Mucosa of descending colon (tissue), 3 donors: ENCODE measurements around the gene EXOC1. TPM values are rescaled to one million over a fixed set of nuclear protein-coding genes. Genes with fewer than 3 reads are reported as not detected.

Source experiments
- ATAC-seq: fragments of 200-7000 bp; cut with Tn5 transposase; one replicate; pipeline ENCODE4 v1.9.1; 2020; ENCODE audit warnings: mild to moderate bottlenecking, moderate library complexity
- DNase-seq, 3 donors: peaks; one replicate each; pipeline ENCODE4 v3.0.0-alpha.2; 2020
- H3K36me3 ChIP-seq: fragments of 200-600 bp; one replicate; pipeline ENCODE4 v1.8.0; 2021; ENCODE audit warnings: low read depth, mild to moderate bottlenecking
- H3K4me1 ChIP-seq: fragments of 200-600 bp; one replicate; pipeline ENCODE4 v1.8.0; 2021; ENCODE audit warnings: low read depth, mild to moderate bottlenecking
- H3K4me3 ChIP-seq: fragments of 200-600 bp; one replicate; pipeline ENCODE4 v1.8.0; 2021; ENCODE audit warnings: mild to moderate bottlenecking
- H3K9me3 ChIP-seq: fragments of 200-600 bp; one replicate; pipeline ENCODE4 v1.8.0; 2021; ENCODE audit warnings: mild to moderate bottlenecking
- intact Hi-C, 2 donors: fragments of 100-400 bp; cut with DNase I in 1 of 2; cut with micrococcal nuclease in 1 of 2; formaldehyde crosslinking; loops; one replicate each; pipeline versions ENCODE4 v1.11.0 to v1.11.1; 2022; cut with DNase I, micrococcal nuclease
- total RNA-seq, 3 donors: library from RNA; stranded (reverse); fragmentation: NEBNext Ultra II Directional in 2 of 3; extraction: Animal tissue kit (Norgen Biotek cat#: 25700) in 2 of 3; gene quantifications; one replicate each; pipeline versions ENCODE4 v1.2.1 to v1.2.4, GENCODE V29; 2021 to 2023
- TF ChIP-seq, protein P1 (sequence below): fragments of 200-600 bp; IDR thresholded peaks from one replicate; pipeline ENCODE4 v1.8.0; 2022; ENCODE audit warnings: antibody characterized with exemption, mild to moderate bottlenecking
- donor health status: DM: no; HTN: no; CAD: no; lungs with moderate emphysema.
- donor health status: DM: no; HTN: no; CAD: no.
- donor health status: DM: no; HTN: yes; CAD: no.

EXOC1 gene
- total RNA-seq, 3 donors from 2014 or later: 32.9 to 53.3 (median 37.4) TPM

DNA sequence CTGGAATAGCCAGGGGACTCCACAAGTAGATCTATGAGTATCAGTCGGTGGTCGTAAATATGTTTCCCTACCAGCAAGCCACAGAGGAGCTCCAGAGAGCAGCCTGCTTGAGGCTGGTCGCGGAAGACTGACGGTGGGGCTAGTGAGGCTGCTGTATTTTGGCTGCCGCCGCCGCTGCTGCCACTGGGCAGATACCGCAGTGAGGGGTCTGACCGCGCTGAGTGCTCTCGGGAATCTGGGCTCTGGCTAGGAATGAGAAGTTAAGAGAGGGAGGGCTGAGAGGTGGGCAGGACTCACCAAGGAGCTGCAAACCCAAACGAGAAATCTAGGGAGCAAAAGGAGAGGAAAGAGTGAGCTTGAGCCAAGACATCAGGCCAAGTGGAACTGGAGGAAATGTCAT lies 33.8 kb upstream of the EXOC1 start, which contains the start of gene EXOC1L:
Gene EXOC1L (plus strand): TSS at position 157 of the 400 bp plus-strand sequence. CDS start 237 bp downstream, at position 394.
- ATAC-seq: no peak
- DNase-seq: peak in 1 of 3 donors; percentile 2
- H3K36me3 ChIP-seq: no peaks in the 10 kb centered on the region
- H3K9me3 ChIP-seq: no peaks in the 10 kb centered on the region
- no peaks in the 10 kb centered on the region for H3K4me1 ChIP-seq
- intact Hi-C loops: no loop called here
- H3K4me3 ChIP-seq: no peak within 1 kb of the TSS
- TF ChIP-seq, protein P1, sequence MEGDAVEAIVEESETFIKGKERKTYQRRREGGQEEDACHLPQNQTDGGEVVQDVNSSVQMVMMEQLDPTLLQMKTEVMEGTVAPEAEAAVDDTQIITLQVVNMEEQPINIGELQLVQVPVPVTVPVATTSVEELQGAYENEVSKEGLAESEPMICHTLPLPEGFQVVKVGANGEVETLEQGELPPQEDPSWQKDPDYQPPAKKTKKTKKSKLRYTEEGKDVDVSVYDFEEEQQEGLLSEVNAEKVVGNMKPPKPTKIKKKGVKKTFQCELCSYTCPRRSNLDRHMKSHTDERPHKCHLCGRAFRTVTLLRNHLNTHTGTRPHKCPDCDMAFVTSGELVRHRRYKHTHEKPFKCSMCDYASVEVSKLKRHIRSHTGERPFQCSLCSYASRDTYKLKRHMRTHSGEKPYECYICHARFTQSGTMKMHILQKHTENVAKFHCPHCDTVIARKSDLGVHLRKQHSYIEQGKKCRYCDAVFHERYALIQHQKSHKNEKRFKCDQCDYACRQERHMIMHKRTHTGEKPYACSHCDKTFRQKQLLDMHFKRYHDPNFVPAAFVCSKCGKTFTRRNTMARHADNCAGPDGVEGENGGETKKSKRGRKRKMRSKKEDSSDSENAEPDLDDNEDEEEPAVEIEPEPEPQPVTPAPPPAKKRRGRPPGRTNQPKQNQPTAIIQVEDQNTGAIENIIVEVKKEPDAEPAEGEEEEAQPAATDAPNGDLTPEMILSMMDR: no peak

DNA sequence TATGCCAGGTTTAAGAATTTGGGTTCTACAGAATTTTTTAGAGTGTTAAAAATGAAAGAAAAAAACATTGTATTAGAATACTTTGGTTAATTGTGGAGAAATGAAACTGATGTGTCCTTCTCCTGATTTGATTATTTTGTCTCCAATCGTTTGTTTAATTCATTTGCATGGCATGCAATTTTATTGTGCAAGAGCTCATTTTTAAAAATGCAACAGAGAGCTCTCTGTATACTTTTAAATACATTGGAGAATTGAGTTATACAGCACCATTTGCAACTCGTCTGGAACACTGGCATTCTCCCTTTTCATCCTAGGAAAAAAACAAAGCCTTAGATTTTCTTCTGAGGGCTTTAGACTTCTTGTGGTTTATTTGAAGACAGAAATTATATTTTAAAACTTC lies 33.2 kb upstream of the EXOC1 start:
- DNase-seq (no peak), ATAC-seq (no peak)
- no peaks in the 10 kb centered on the region for H3K4me1 ChIP-seq
- H3K4me3 ChIP-seq: no peak overlapping the region
- no peaks in the 10 kb centered on the region for H3K9me3 ChIP-seq
- no peaks in the 10 kb centered on the region for H3K36me3 ChIP-seq
- TF ChIP-seq, protein P1: no peak
- intact Hi-C loops: no loop called here

DNA sequence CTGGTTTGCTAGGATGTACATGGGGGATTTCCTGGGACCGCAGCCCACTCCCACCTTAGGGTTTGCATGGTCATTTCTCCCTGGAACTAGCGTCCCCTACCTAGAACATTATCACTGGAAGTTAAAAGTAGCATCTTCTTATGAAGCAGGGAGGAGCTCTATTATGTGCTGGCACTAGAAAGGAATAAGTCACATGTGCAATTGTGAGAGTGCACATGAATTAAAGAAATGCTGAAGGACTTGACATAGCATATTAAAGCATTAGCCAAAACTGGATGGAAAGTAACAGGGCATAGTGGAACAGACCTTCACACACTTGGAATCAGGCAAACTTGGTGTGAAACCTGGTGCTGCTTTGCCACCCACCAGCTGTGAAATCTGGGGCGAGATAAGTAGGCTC lies 31.1 kb upstream of the EXOC1 start:
- H3K4me3 ChIP-seq: no peak overlapping the region
- no peak for DNase-seq
- TF ChIP-seq, protein P1: no peak
- H3K4me1 ChIP-seq: no peaks in the 10 kb centered on the region
- intact Hi-C loops: no loop called here
- no peaks in the 10 kb centered on the region for H3K9me3 ChIP-seq
- no peak for ATAC-seq
- H3K36me3 ChIP-seq: no peaks in the 10 kb centered on the region

DNA sequence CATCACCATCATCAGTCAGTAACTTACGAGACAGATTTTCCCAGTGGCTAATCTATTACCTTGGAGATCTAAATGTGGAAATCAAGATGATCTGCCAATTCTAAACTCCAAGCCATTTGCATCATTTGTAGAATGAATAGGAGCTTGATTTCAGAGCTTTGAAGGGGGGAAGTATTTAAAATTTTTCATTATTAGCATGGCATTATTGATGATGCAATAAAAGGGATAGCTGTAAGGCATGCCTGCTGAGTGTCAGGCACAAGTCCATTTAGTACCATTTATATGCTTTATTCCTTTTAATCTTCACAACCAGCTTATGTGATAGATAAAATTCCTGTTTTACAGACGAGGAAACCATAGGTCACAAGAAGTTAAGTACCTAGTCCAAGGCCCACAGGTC lies 28.6 kb upstream of the EXOC1 start:
- intact Hi-C loops: no loop called here
- no peak for DNase-seq
- no peaks in the 10 kb centered on the region for H3K4me1 ChIP-seq
- H3K36me3 ChIP-seq: no peaks in the 10 kb centered on the region
- TF ChIP-seq, protein P1: no peak
- H3K4me3 ChIP-seq: no peak overlapping the region
- no peak for ATAC-seq
- H3K9me3 ChIP-seq: no peaks in the 10 kb centered on the region

DNA sequence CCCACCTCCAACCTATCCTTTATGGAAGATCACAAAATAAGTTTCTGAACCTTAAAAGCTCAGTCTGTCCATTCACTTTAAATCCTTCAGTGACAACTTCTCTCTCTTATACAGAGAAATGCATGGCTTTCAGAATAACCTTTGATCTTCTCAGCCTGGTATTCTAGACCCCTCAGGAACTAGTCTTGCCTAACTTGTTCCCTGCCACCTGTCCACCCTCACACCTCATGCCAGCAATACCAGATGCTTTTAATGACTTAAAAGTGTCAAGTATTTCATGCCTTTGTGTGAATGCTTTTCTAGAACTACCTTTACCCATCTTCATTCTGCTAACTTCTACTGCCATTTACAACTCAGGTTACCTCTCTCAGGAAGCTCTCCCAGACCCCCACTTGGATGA lies 26.5 kb upstream of the EXOC1 start:
- Histone ChIP-seq H3K4me1 (no peaks in the 10 kb centered on the region), H3K9me3 (no peaks in the 10 kb centered on the region), H3K36me3 (no peaks in the 10 kb centered on the region), H3K4me3 (no peak overlapping the region)
- ATAC-seq: no peak
- DNase-seq: no peak
- intact Hi-C loops: no loop called here
- TF ChIP-seq, protein P1: no peak

DNA sequence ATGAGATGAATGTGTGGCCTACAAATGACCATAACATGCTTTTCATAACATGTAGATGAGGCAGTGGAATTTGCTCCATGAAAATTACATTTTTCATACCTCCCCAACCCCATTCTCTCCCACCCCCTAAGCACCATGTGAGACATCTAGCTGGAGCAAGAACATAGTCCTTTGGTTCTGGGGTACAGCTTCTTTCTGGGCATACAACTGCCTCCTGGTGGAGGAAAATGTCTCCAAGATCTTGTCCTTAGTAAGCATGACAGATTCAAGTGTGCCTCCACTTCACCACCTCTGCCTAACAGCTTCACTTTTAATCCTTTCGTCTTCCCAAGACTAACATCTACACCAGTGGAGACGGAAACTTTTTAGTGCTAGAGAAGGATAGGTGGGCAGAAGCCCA lies 25.9 kb upstream of the EXOC1 start:
- no peak for ATAC-seq
- no peaks in the 10 kb centered on the region for H3K9me3 ChIP-seq

More for the DNA sequence above, 25.9 kb upstream of the EXOC1 start:
- TF ChIP-seq, protein P1: no peak
- Histone ChIP-seq H3K4me3 (no peak overlapping the region), H3K36me3 (no peaks in the 10 kb centered on the region), H3K4me1 (no peaks in the 10 kb centered on the region)
- DNase-seq: no peak
- intact Hi-C loops: no loop called here
